ENCODE data around the gene FHOD1.

Gene FHOD1

DNA sequence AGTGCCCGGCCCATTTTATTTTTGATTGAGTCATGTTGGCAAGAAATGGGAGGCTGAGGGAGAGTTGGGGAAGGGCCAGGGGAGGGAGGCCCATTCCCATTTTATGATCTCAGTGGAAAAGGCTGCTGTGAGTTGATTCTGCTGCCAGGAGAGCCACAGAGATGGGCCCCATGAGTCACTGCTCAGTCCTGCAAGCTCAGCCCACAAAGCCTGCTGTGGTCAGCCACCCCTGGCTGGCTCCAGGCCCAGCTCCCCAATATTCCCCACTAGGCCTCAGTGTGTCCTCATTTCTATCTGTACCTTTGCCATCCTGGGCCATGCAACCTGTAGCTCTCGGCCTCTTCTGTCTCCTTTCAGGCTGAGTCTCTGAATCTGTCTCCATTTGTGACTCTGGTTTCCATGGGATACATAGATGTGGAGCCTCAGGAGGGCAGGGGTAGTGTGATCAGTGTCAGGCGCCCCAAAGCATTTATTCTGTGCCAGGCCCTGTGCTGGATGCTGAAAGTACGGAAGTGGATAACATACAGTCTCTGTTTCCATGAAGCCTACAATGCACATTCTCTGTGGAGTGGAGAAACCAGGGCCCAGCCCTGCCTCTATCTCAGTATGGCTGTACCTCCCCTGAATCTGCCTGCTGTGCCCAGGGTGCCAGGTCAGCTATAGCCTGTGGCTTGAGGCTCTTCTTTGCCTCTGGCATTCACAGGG, 30.2 kb upstream of the FHOD1 start:
- H3K4me3 ChIP-seq (ENCODE audit: low read depth, low read length), result no peak overlapping the region
- TF ChIP-seq, protein P1, sequence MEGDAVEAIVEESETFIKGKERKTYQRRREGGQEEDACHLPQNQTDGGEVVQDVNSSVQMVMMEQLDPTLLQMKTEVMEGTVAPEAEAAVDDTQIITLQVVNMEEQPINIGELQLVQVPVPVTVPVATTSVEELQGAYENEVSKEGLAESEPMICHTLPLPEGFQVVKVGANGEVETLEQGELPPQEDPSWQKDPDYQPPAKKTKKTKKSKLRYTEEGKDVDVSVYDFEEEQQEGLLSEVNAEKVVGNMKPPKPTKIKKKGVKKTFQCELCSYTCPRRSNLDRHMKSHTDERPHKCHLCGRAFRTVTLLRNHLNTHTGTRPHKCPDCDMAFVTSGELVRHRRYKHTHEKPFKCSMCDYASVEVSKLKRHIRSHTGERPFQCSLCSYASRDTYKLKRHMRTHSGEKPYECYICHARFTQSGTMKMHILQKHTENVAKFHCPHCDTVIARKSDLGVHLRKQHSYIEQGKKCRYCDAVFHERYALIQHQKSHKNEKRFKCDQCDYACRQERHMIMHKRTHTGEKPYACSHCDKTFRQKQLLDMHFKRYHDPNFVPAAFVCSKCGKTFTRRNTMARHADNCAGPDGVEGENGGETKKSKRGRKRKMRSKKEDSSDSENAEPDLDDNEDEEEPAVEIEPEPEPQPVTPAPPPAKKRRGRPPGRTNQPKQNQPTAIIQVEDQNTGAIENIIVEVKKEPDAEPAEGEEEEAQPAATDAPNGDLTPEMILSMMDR (IDR thresholded peaks at IDR 0.05; ENCODE audit: borderline replicate concordance, insufficient read depth, low read depth, low read length), result no peak

DNA sequence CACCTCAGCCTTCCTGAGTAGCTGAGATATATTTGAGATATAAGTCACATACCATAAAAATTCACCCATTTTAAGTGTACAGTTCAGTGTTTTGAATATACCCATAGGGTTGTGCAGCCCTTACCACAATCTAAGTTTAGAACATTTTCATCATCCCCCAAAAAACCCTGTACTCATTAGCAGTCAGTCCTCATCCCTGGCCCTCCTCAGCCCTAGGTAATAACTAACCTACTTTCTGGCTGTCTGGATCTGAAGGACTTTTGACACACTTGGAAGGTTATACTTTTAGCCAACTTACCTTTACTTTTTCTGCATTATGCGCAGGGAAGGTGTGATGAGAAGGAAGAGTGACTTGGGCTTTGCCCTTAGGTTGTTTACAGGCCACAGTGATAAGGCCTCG, 28.0 kb upstream of the FHOD1 start:
- H3K4me3 ChIP-seq (ENCODE audit: low read depth, low read length), result no peak overlapping the region
- TF ChIP-seq, protein P1 (IDR thresholded peaks at IDR 0.05; ENCODE audit: borderline replicate concordance, insufficient read depth, low read depth, low read length), result no peak

DNA sequence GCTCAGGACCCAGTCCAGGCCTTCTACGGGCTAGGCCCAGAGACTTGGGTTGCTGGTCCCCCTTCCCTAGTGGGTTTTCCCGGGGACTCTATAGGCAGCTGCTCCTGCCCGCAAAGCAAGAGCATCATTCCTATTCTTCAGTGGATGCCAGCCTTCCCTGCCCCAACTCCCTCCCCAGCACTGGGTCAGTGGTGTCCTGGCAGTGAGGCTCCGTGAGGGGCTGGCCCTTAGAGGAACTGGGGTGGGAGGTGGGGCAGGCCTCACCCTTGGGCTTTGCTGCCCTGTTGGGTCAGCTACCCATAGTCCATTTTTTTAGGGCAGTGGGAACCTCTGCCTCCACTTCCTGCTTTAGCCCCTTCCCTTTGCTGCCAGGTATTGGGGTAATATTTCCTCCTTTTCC, 24.2 kb upstream of the FHOD1 start:
- TF ChIP-seq, protein P1 (IDR thresholded peaks at IDR 0.05; ENCODE audit: borderline replicate concordance, insufficient read depth, low read depth, low read length), result no peak
- no peak overlapping the region for H3K4me3 ChIP-seq (ENCODE audit: low read depth, low read length)

DNA sequence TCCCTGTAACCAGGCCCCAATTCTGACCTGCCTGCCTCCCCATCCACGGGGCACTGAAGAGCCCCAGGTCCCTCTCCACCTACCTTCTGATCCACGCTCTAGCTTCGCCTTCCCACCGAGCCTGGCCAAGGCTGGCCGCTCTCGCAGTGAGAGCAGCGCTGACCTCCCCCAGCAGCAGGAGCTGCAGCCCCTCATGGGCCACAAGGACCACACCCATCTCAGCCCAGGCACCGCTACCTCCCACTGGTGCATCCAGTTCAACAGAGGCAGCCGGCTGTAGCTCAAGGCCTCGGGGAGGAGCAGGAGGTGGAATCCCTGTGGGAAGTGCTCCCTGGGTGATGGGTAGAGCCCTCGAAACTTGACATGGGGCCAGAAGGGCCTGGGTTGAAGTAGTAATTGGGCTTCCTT, 23.7 kb upstream of the FHOD1 start:
- TF ChIP-seq, protein P1 (IDR thresholded peaks at IDR 0.05; ENCODE audit: borderline replicate concordance, insufficient read depth, low read depth, low read length), result no peak
- no peak overlapping the region for H3K4me3 ChIP-seq (ENCODE audit: low read depth, low read length)

DNA sequence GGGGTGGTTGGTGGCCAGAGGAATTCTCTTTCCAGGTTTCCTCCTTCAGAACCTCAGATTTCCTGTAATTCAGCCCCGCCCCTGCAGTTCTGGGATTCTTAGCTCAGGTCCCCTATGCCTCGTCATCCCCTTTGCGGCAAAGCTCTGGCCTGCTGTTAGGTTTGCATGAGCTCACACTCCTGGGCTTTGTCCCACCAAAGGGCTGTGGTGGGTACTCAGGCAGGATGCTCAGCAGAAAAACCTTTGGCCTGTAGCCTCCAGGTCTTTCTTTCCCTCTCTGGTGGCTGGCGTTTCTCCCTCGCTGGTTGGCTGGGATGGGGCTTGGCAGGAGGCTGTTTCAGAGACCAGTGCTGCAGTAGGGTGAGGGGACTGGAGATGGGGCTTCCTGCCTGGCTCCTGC, 22.5 kb upstream of the FHOD1 start:
- no peak overlapping the region for H3K4me3 ChIP-seq (ENCODE audit: low read depth, low read length)
- TF ChIP-seq, protein P1 (IDR thresholded peaks at IDR 0.05; ENCODE audit: borderline replicate concordance, insufficient read depth, low read depth, low read length), result no peak

DNA sequence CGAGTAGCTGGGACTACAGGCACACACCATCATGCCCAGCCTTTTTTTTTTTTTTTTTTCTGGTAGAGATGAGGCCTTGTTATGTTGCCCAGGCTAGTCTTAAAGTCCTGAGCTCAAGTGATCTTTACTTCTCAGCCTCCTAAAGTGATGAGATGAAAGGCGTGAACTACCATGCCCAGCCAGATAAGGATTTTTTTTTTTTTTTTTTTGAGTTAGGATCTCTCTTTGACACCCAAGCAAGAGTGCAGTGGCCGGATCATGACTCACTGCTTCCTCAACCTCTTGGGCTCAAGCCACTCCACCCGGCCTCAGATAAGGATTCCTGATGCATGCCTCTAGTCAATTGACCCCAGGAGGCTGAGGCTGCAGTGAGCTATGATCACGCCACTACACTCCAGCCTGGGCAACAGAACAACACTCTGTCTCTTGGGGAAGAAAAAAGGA, 20.9 kb upstream of the FHOD1 start:
- TF ChIP-seq, protein P1 (IDR thresholded peaks at IDR 0.05; ENCODE audit: borderline replicate concordance, insufficient read depth, low read depth, low read length), result no peak
- no peak overlapping the region for H3K4me3 ChIP-seq (ENCODE audit: low read depth, low read length)

DNA sequence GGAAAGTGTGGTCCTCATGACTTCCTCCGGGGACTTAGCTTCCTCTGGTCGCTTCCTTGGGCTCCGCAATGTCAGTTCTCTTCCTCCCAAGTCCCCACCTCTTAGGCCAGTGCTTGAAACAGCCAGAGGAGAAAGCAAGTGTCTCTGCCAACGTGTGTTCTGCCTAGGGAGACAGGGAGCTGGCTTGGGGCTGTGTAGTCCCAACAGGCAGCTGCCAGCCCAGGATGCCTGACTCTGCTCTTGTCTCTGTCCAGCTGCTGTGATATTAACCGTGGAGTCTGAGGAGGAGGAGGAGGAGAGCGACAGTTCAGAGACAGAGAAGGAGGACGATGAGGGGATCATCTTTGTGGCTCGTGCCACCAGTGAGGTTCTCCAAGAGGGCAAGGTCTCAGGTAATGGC, 18.6 kb upstream of the FHOD1 start:
- TF ChIP-seq, protein P1 (IDR thresholded peaks at IDR 0.05; ENCODE audit: borderline replicate concordance, insufficient read depth, low read depth, low read length), result no peak
- H3K4me3 ChIP-seq (ENCODE audit: low read depth, low read length), result no peak overlapping the region

Data from GM12875 (cell line).